Dermis microvascular lymphatic vessel endothelial cell (primary cell): Measurements from ENCODE around the gene BET1. TPM values are rescaled to one million over a fixed set of nuclear protein-coding genes. Genes with fewer than 3 reads are reported as not detected.

Experiments used
- DNase-seq, 2 donors: peaks; one replicate each; pipeline versions ENCODE4 v3.0.0 to v3.0.0-alpha.2; 2010; ENCODE audit warnings: low read depth in 2 of 2
- total RNA-seq: library from RNA; depleted of rRNA; stranded (reverse); fragments of >200 nt; gene quantifications from 2 replicates; pipeline ENCODE4 v1.2.1, GENCODE V29; 2014

Gene BET1
- total RNA-seq, 1 donor from 2014 or later = 24.9 TPM

GRCh38 chr7:94012746-94013145 is 8.6 kb upstream of the BET1 start:
- peak in 1 of 2 donors; percentile 11 for DNase-seq

DNA sequence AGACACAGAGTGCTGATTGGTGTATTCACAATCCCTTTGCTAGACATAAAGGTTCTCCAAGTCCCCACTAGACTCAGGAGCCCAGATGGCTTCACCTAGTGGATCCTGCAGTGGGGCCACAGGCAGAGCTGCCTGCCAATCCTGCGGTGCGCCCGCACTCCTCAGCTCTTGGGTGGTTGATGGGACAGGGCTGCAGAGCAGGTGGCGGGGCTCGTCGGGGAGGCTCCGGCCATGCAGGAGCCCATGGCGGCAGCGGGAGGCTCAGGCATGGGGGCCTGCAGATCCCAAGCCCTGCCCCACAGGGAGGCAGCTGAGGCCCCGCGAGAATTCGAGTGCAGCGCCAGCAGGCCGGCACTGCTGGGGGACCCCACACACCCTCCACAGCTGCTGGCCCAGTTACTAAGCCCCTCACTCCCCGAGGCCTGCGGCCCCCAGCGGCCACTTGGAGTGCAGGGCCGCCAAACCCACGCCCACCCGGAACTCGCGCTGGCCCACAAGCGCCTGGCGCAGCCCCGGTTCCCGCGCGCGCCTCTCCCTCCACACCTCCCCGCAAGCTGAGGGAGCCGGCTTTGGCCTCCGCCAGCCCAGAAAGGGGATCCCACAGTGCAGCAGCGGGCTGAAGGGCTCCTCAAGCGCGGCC is 7.7 kb upstream of the BET1 start:
- no peak for DNase-seq

GRCh38 chr7:94008537-94008936 is 4.4 kb upstream of the BET1 start:
- peak in 1 of 2 donors; percentile 59 for DNase-seq

DNA sequence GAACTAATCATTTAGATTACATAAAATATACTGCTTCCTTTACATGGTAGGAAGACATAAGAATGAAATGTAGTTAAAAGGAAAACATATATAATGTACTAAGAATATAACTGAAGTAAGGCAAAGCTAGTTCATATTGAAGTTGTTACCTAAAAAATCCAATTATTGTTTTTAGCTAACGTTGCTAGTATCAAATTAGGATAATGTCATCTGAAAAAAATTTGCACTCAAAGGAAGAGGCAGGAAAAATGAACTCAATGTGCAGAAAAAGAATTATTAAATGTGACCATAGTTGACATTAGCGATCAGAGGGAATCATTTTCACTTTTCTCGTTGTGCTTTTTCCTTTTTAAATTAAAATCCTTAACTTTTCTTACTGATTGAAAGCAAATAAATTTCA is 1.6 kb upstream of the BET1 start:
- DNase-seq = no peak

GRCh38 chr7:94003446-94004023 is 620 bp downstream of the BET1 start:
- DNase-seq = peak in 1 of 2 donors; percentile 49

GRCh38 chr7:94001396-94001795 is 2.8 kb downstream of the BET1 start:
- no peak for DNase-seq

DNA sequence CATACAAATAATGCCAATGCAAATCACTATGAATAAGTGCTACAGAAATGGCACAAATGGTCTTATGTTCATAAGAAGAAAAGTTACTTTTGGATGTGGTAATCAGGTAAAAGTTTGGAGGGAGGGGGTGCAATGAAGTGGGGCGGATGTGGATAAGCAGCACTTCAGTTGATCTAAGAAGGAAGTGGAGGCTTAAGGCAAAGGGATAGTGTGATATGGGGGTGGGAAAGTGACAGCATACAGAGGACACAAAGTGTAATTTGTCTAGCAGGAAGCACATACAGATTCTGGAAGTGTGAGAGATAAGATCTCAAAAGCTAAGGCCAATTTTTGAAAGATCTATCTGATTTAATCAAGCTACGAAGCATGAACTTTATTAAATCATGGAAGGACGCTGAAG is 6.3 kb downstream of the BET1 start:
- no peak for DNase-seq

- no peak for DNase-seq
Measured at GRCh38 chr7:93992421-93993110, 11.6 kb downstream of the BET1 start.

- DNase-seq = no peak
Measured at GRCh38 chr7:93987297-93987696, 16.9 kb downstream of the BET1 start.

- no peak for DNase-seq
Measured at GRCh38 chr7:93985101-93985500, 19.1 kb downstream of the BET1 start.

DNA sequence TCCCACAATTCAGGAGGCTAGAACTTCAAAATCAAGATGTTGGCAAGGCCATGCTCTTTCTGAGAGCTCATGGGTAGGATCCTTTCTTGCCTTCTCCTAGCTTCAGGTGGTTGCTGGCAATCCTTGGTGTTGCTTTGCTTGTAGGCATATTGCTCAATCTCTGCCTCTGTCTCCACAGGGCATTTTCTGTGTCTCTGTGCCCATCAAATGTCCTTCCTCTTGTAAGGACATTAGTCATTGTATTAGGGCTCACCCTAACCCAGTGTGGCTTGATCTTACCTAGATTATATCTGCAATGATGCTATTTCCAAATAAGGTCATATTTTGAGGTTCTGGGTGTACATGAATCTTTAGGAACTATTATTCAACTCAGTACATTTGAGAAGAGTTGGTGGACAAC is 20.1 kb downstream of the BET1 start:
- no peak for DNase-seq

GRCh38 chr7:93981480-93981874 is 22.7 kb downstream of the BET1 start:
- no peak for DNase-seq

GRCh38 chr7:93980744-93981479 is 23.2 kb downstream of the BET1 start:
- DNase-seq = peak; percentile 34 to 76

- no peak for DNase-seq
Measured at GRCh38 chr7:93977211-93977950, 26.8 kb downstream of the BET1 start.

DNA sequence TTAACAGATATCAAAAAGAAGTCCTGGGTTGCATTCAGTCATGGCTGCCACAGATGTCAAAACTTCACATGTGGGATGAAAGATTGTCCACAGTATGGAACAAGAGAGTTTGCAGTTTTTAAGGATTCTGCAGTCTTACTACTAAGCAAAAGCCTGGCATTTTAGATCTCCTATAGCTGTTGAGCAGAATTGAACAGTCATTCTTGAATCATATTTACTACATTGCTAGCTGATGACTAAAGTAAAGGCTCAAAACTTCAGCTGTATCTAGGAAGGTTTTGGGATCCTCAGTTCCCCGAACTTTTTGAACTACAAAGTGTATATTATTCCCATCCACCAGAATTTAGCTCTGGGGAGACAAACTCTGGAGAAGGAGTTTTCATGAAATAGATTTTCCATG is 31.0 kb downstream of the BET1 start:
- no peak for DNase-seq

GRCh38 chr7:93972029-93972725 is 32.0 kb downstream of the BET1 start:
- no peak for DNase-seq

- peak in 1 of 2 donors; percentile 20 for DNase-seq
Measured at GRCh38 chr7:93968911-93969620, 35.1 kb downstream of the BET1 start.

- no peak for DNase-seq
Measured at GRCh38 chr7:93964813-93965212, 39.3 kb downstream of the BET1 start.

GRCh38 chr7:93964262-93964661 is 39.9 kb downstream of the BET1 start:
- DNase-seq = no peak

GRCh38 chr7:93960986-93961385 is 43.2 kb downstream of the BET1 start:
- no peak for DNase-seq
